AG04450 (cell line): ENCODE measurements around the gene NPIPB2. TPM values are rescaled to one million over a fixed set of nuclear protein-coding genes. Genes with fewer than 3 reads are reported as not detected.

Experiments used
- CTCF ChIA-PET: fragments of 300-600, 350-600 bp; formaldehyde crosslinking; extraction: SDS; loops from one replicate; lab custom pipeline; 2022; ENCODE audit warnings: antibody characterized with exemption, inconsistent platforms; lab: Charles Lee
- POLR2A ChIA-PET: fragments of 350-600 bp; formaldehyde crosslinking; extraction: SDS; loops from one replicate; lab custom pipeline; 2021; ENCODE audit warnings: antibody characterized with exemption, inconsistent platforms; lab: Yijun Ruan, JAX
- DNase-seq: peaks from one replicate; pipeline ENCODE4 v3.0.0-alpha.2; 2011; ENCODE audit warnings: low read depth, low spot score
- H3K27ac ChIP-seq: one replicate; pipeline ENCODE4 v1.5.1; 2012; ENCODE audit warnings: low read depth, low read length, control low read depth
- H3K27me3 ChIP-seq: one replicate; pipeline ENCODE4 v1.6.0; 2012; ENCODE audit warnings: low read length; ENCODE audit not compliant: control insufficient read depth, insufficient read depth
- H3K4me3 ChIP-seq: 2 replicates; pipeline ENCODE4 v1.5.1; 2011; ENCODE audit warnings: mild to moderate bottlenecking, low read depth, low read length, control low read depth
- H3K9me3 ChIP-seq: 2 replicates; pipeline ENCODE4 v1.5.1; 2012; ENCODE audit warnings: low read length; ENCODE audit not compliant: control insufficient read depth, insufficient read depth
- CTCF ChIP-seq: IDR thresholded peaks from 2 replicates; pipeline ENCODE4 v1.5.1; 2011; ENCODE audit warnings: low read depth, low read length, control low read depth, inconsistent platforms
- polyA plus RNA-seq: library from polyadenylated mRNA; depleted of rRNA; stranded (reverse); fragments of >200 nt; gene quantifications from 2 replicates; pipeline ENCODE4 v1.2.3, GENCODE V29; 2011

The NPIPB2 gene
- polyA plus RNA-seq, 1 experiment = 5.2 TPM

- TF ChIP-seq CTCF = no peak
- DNase-seq = no peak
- H3K27ac ChIP-seq = no peak overlapping the region
- POLR2A ChIA-PET = no interaction called here
- no peak overlapping the region for H3K4me3 ChIP-seq
- no peaks in the 10 kb centered on the region for H3K9me3 ChIP-seq
- no peaks in the 10 kb centered on the region for H3K27me3 ChIP-seq
- CTCF ChIA-PET = no interaction called here
Observed at GRCh38 chr16:11890231-11890965, 51.4 kb downstream of the NPIPB2 start.

- TF ChIP-seq CTCF = no peak
- ChIA-PET CTCF (interaction anchor here (0.7 kb wide), 1 partner anchor 180 kb away, joined by 4 read pairs; no protein-coding TSS in a partner anchor), POLR2A (no interaction called here)
- no peaks in the 10 kb centered on the region for H3K9me3 ChIP-seq
- H3K27me3 ChIP-seq = no peaks in the 10 kb centered on the region
- H3K4me3 ChIP-seq = no peak overlapping the region
- no peak overlapping the region for H3K27ac ChIP-seq
- no peak for DNase-seq
Observed at GRCh38 chr16:11886881-11887280, 55.0 kb downstream of the NPIPB2 start.

DNA sequence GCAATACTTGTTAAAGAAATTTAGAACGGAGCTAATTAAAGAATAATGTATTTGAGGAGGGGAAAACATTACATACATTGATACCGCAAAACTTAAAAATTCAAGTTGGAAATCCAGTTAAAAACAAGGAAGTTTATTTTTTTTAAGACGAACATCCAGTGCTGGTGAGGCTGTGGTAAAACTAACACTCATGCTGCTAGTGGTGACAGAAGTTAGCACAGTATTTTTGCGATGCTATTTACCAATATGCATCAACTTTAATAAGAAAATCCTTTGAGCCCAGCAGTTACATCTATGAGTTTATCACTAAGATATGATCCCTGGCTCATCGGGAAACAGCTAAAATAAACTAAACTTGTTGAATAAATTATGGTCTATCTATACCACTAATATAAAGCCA, 57.8 kb downstream of the NPIPB2 start:
- ChIA-PET CTCF (interaction anchor here (0.7 to 4.3 kb wide), 3 partner anchors 10 to 184 kb away, joined by 4 to 18 read pairs (median 4); no protein-coding TSS in a partner anchor), POLR2A (no interaction called here)
- Histone ChIP-seq H3K4me3 (no peak overlapping the region), H3K27ac (no peak overlapping the region), H3K9me3 (no peaks in the 10 kb centered on the region), H3K27me3 (no peaks in the 10 kb centered on the region)
- no peak for TF ChIP-seq CTCF
- DNase-seq = no peak

GRCh38 chr16:11880007-11880406, 61.8 kb downstream of the NPIPB2 start:
- no peak for DNase-seq
- POLR2A ChIA-PET = no interaction called here

More at GRCh38 chr16:11880007-11880406, 61.8 kb downstream of the NPIPB2 start:
- Histone ChIP-seq H3K27ac (no peak overlapping the region), H3K27me3 (no peaks in the 10 kb centered on the region), H3K4me3 (no peak overlapping the region), H3K9me3 (no peaks in the 10 kb centered on the region)
- no peak for TF ChIP-seq CTCF
- CTCF ChIA-PET = no interaction called here
